Liver (tissue), 3 donors: Measurements from ENCODE around the gene MESD.

Experiments
- ATF3 ChIP-seq: IDR thresholded peaks from 2 replicates; pipeline ENCODE4 v1.6.1; 2016; ENCODE audit warnings: antibody characterized with exemption
- CTCF ChIP-seq: fragments of 150-350 bp; IDR thresholded peaks from 2 replicates; pipeline ENCODE4 v1.5.1; 2017; ENCODE audit warnings: improper control_type of control experiment, low read depth, low read length; ENCODE audit not compliant: missing input control
- EGR1 ChIP-seq, 2 donors: IDR thresholded peaks; 2 replicates each; pipeline ENCODE4 v1.6.1; 2016 to 2018; ENCODE audit warnings: antibody characterized with exemption in 2 of 2, low read depth in 2 of 2
- FOXA1 ChIP-seq: IDR thresholded peaks from 2 replicates; pipeline ENCODE4 v1.6.1; 2016; ENCODE audit warnings: antibody characterized with exemption
- FOXA2 ChIP-seq: IDR thresholded peaks from 2 replicates; pipeline ENCODE4 v1.6.1; 2016; ENCODE audit warnings: antibody characterized with exemption
- GABPA ChIP-seq, 2 donors: IDR thresholded peaks in 1 of 2; conservative IDR thresholded peaks in 1 of 2; 2 replicates each; pipeline ENCODE4 v1.6.1; 2016; ENCODE audit warnings: antibody characterized with exemption in 2 of 2, mild to moderate bottlenecking in 1 of 2, moderate library complexity in 1 of 2
- HNF4A ChIP-seq, 2 donors: conservative IDR thresholded peaks; 2 replicates each; pipeline ENCODE4 v1.6.1; 2016; ENCODE audit warnings: antibody characterized with exemption in 2 of 2, mild to moderate bottlenecking in 2 of 2
- MAX ChIP-seq: IDR thresholded peaks from 2 replicates; pipeline ENCODE4 v1.6.1; 2016; ENCODE audit warnings: antibody characterized with exemption
- RAD21 ChIP-seq, 2 donors: IDR thresholded peaks; 2 replicates each; pipeline ENCODE4 v1.6.1; 2016; ENCODE audit warnings: antibody characterized with exemption in 2 of 2, mild to moderate bottlenecking in 2 of 2
- REST ChIP-seq: IDR thresholded peaks from 2 replicates; pipeline ENCODE4 v1.6.1; 2016; ENCODE audit warnings: antibody characterized with exemption, mild to moderate bottlenecking
- TAF1 ChIP-seq: conservative IDR thresholded peaks from 2 replicates; pipeline ENCODE4 v1.6.1; 2016; ENCODE audit warnings: antibody characterized with exemption, mild to moderate bottlenecking
- YY1 ChIP-seq: IDR thresholded peaks from 2 replicates; pipeline ENCODE4 v1.6.1; 2016; ENCODE audit warnings: antibody characterized with exemption, mild to moderate bottlenecking
- donor health status: healthy.
- donor health status: healthy.

- TF ChIP-seq CTCF (no peak), ATF3 (no peak), HNF4A (conservative IDR thresholded peaks at IDR 0.05) (no peak), EGR1 (IDR thresholded peaks at IDR 0.05; ENCODE audit: low read depth in 2 of 2) (peak in 1 of 2 donors; percentile 29), MAX (peak; percentile 35), TAF1 (no peak), REST (no peak), FOXA1 (no peak), RAD21 (IDR thresholded peaks at IDR 0.05) (no peak), YY1 (no peak), GABPA (IDR thresholded peaks at IDR 0.05 in 1 of 2, conservative IDR thresholded peaks at IDR 0.05 in 1 of 2) (no peak), FOXA2 (no peak)
Observed at GRCh38 chr15:81030301-81030750, 40.7 kb upstream of the MESD start.
